Uterus (tissue), 4 donors: ENCODE results near the gene MLNR. TPM values are rescaled to one million over a fixed set of nuclear protein-coding genes. Genes with fewer than 3 reads are reported as not detected.

Experiments
- DNase-seq, 2 donors: peaks; one replicate each; pipeline ENCODE4 v3.0.0-alpha.2; 2019 to 2020
- H3K27ac ChIP-seq, 2 donors: fragments of 200-600 bp; sonication (generic); 1 replicate in 1 of 2; 2 replicates in 1 of 2; pipeline ENCODE4 v1.5.1; 2016 to 2018
- H3K27me3 ChIP-seq, 2 donors: fragments of 200-600 bp; sonication (generic); one replicate each; pipeline ENCODE4 v1.5.1; 2018 to 2019; ENCODE audit warnings: control low read depth in 1 of 2
- H3K36me3 ChIP-seq, 2 donors: fragments of 200-600 bp; sonication (generic); one replicate each; pipeline ENCODE4 v1.5.1; 2019; ENCODE audit warnings: control low read depth in 1 of 2
- H3K4me1 ChIP-seq, 2 donors: fragments of 200-600 bp; sonication (generic); one replicate each; pipeline ENCODE4 v1.5.1; 2018 to 2019; ENCODE audit warnings: control low read depth in 1 of 2
- H3K4me3 ChIP-seq, 2 donors: fragments of 200-600 bp; sonication (generic); 1 replicate in 1 of 2; 2 replicates in 1 of 2; pipeline ENCODE4 v1.5.1; 2018 to 2019; ENCODE audit warnings: mild to moderate bottlenecking in 1 of 2
- H3K9me3 ChIP-seq, 2 donors: fragments of 200-600 bp; sonication (generic); one replicate each; pipeline ENCODE4 v1.5.1; 2019; ENCODE audit warnings: control low read depth in 1 of 2
- CTCF ChIP-seq, 4 experiments: fragments of 200-600 bp in 2 of 4; fragments of 450-650 bp in 2 of 4; sonication (generic) in 2 of 4; IDR thresholded peaks; one replicate each; pipeline ENCODE4 v1.5.1; 2016 to 2019; ENCODE audit warnings: antibody characterized with exemption in 4 of 4, mild to moderate bottlenecking in 2 of 4, moderate library complexity in 1 of 4
- POLR2A ChIP-seq, 2 donors: fragments of 450-650 bp; IDR thresholded peaks; one replicate each; pipeline ENCODE4 v1.6.1; 2016; ENCODE audit warnings: antibody characterized with exemption in 2 of 2, mild to moderate bottlenecking in 1 of 2, moderate library complexity in 1 of 2
- intact Hi-C: fragments of 100-400 bp; cut with DNase I; formaldehyde crosslinking; loops from one replicate; pipeline ENCODE4 v1.15.1; 2023; ENCODE audit warnings: low total_unique reads
- total RNA-seq, 4 donors: library from RNA; depleted of rRNA in 3 of 4; stranded (reverse); fragments of >200 nt in 3 of 4; gene quantifications; one replicate each; pipeline versions ENCODE4 v1.1.0 to v1.2.4, GENCODE V29; 2014 to 2023
- donor health status: DM: yes; HTN: yes; CAD: no.

MLNR gene
- total RNA-seq, 4 donors from 2014 or later: not detected

GRCh38 chr13:49225223-49226042, 5.3 kb downstream of the MLNR start:
- DNase-seq: no peak
- Histone ChIP-seq H3K27ac (no peak overlapping the region), H3K36me3 (no peaks in the 10 kb centered on the region), H3K9me3 (no peaks in the 10 kb centered on the region), H3K4me1 (peaks cover 0 to 9% of the 10 kb centered on the region in 2 donors), H3K4me3 (no peak overlapping the region), H3K27me3 (peaks cover 13 to 14% of the 10 kb centered on the region in 2 donors)
- TF ChIP-seq POLR2A (IDR thresholded peaks at IDR 0.05): no peak
- no peak for TF ChIP-seq CTCF (IDR thresholded peaks at IDR 0.05)
- intact Hi-C loops: no loop called here

GRCh38 chr13:49226613-49227012, 6.5 kb downstream of the MLNR start:
- Histone ChIP-seq H3K27me3 (peaks cover 3 to 7% of the 10 kb centered on the region in 2 donors), H3K4me1 (no peaks in the 10 kb centered on the region), H3K36me3 (no peaks in the 10 kb centered on the region), H3K4me3 (no peak overlapping the region), H3K27ac (no peak overlapping the region), H3K9me3 (no peaks in the 10 kb centered on the region)
- intact Hi-C loops: no loop called here
- DNase-seq: no peak
- TF ChIP-seq POLR2A (IDR thresholded peaks at IDR 0.05) (no peak), CTCF (IDR thresholded peaks at IDR 0.05) (no peak)

DNA sequence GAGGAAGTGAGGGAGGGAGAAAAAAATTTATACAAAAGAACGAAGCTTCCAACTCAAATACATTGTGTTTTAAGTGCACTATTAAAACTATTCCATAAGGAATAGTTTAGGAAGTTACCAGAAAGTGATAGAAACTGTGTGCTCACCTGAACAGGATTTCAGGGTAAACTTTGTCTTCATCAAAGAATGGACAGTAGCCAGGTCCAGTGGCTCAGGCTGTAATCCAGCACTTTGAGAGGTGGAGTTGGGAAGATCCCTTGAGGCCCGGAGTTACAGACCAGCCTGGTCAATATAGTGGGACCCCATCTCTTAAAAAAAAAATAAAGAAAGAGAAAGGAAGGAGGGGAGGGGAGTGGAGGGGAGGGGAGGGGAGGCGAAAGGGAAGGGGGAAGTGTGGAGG, 14.6 kb downstream of the MLNR start:
- H3K27ac ChIP-seq: no peak overlapping the region
- TF ChIP-seq POLR2A (IDR thresholded peaks at IDR 0.05): no peak
- TF ChIP-seq CTCF (IDR thresholded peaks at IDR 0.05): no peak

DNA sequence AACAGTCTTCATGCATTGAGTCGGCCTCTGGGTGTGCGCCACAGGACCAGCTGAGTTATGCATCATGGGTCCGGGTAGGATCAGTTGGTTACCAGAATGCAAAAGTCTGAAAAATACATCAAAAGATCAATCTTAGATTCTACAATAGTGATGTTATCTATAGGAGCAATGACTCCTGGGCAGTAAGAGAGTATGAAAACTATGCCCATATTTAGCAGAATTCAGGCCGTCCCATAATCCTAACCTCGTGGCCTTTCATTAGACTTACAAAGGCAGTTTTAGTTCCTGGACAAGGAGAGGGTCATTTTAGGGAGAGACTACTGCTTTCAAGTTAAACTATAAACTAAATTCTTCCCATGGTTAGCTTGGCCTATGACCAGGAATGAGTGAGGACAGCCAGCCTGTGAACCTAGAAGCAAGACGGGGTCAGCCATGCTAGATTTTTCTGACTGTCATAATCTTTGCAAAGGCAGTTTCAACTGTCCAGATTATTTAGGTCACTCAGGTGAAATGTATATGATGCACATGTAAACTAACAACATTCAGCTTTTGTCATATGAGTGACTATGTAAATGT, 15.8 kb downstream of the MLNR start:
- Histone ChIP-seq H3K4me3 (no peak overlapping the region), H3K4me1 (no peaks in the 10 kb centered on the region), H3K36me3 (no peaks in the 10 kb centered on the region), H3K27me3 (no peaks in the 10 kb centered on the region), H3K27ac (no peak overlapping the region), H3K9me3 (no peaks in the 10 kb centered on the region)
- no peak for DNase-seq
- no peak for TF ChIP-seq CTCF (IDR thresholded peaks at IDR 0.05)
- TF ChIP-seq POLR2A (IDR thresholded peaks at IDR 0.05): no peak
- intact Hi-C loops: no loop called here

More for the DNA sequence above, 14.6 kb downstream of the MLNR start:
- no peaks in the 10 kb centered on the region for H3K4me1 ChIP-seq
- DNase-seq: no peak
- H3K36me3 ChIP-seq: no peaks in the 10 kb centered on the region
- H3K4me3 ChIP-seq: no peak overlapping the region
- no peaks in the 10 kb centered on the region for H3K9me3 ChIP-seq
- H3K27me3 ChIP-seq: no peaks in the 10 kb centered on the region
- intact Hi-C loops: no loop called here

DNA sequence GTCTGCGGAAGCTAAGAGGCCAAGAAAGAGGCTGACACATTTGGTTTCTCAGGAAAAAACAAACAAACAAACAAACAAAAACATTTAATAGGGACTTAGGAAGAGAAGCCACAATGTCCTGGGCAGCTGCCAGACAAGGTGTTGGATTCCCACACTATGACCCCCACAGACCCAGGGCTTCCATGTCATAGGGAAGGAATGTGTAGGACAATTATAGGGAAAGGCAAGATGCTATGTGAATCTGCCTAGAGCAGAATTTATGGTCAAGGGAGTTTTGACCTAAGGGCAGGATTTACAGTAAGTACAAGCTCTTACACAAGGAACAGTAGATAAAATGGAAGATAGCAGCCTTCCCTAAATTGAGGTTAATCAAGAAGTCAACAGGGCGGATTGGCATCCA, 18.5 kb downstream of the MLNR start:
- no peak for TF ChIP-seq CTCF (IDR thresholded peaks at IDR 0.05)
- no peak for TF ChIP-seq POLR2A (IDR thresholded peaks at IDR 0.05)
- no peak for DNase-seq
- intact Hi-C loops: no loop called here
- no peaks in the 10 kb centered on the region for H3K36me3 ChIP-seq
- no peaks in the 10 kb centered on the region for H3K9me3 ChIP-seq
- no peaks in the 10 kb centered on the region for H3K27me3 ChIP-seq
- H3K27ac ChIP-seq: no peak overlapping the region
- H3K4me1 ChIP-seq: no peaks in the 10 kb centered on the region
- H3K4me3 ChIP-seq: no peak overlapping the region
